Lower leg skin (tissue), 4 donors: ENCODE measurements around the gene MAU2. TPM values are rescaled to one million over a fixed set of nuclear protein-coding genes. Genes with fewer than 3 reads are reported as not detected.
"Not testable (repeated sequence)": the region's sequence is repeated elsewhere in the genome, so short reads cannot be mapped to it uniquely, and the experiment has no call there.

Experiments used
- DNase-seq, 2 donors: peaks; one replicate each; pipeline ENCODE4 v3.0.0-alpha.2; 2019; ENCODE audit warnings: low spot score in 2 of 2
- H3K4me3 ChIP-seq: fragments of 200-600 bp; sonication (generic); 2 replicates; pipeline ENCODE4 v1.5.1; 2017; ENCODE audit warnings: mild to moderate bottlenecking, low read depth; ENCODE audit not compliant: poor library complexity, severe bottlenecking
- CTCF ChIP-seq, 3 donors: fragments of 450-650 bp; IDR thresholded peaks; one replicate each; pipeline ENCODE4 v1.5.1; 2016; ENCODE audit warnings: antibody characterized with exemption in 3 of 3, mild to moderate bottlenecking in 3 of 3, moderate library complexity in 2 of 3
- POLR2A ChIP-seq, 2 donors: fragments of 450-650 bp; IDR thresholded peaks; one replicate each; pipeline ENCODE4 v1.6.1; 2016 to 2017; ENCODE audit warnings: antibody characterized with exemption in 2 of 2, mild to moderate bottlenecking in 1 of 2, moderate library complexity in 1 of 2
- WGBS, 2 donors: methylation state at CpG; one replicate each; pipeline ENCODE4 v1.1.5; 2018; 5-methylcytosine and 5-hydroxymethylcytosine counted together
- intact Hi-C: fragments of 100-400 bp; cut with DNase I; formaldehyde crosslinking; loops from one replicate; pipeline ENCODE4 v1.15.0; 2023; ENCODE audit warnings: low total_unique reads
- total RNA-seq, 4 donors: library from RNA; depleted of rRNA; stranded (reverse); fragments of >200 nt; gene quantifications; one replicate each; pipeline ENCODE4 v1.1.0, GENCODE V29; 2016

Gene MAU2
- total RNA-seq, 4 donors from 2014 or later, result 57.5 to 100 (median 69.8) TPM

- no peak for TF ChIP-seq POLR2A (IDR thresholded peaks at IDR 0.05)
- no peak for DNase-seq
- no peak overlapping the region for H3K4me3 ChIP-seq
- intact Hi-C loops, result no loop called here
- 91% methylated on average over 5 to 6 of the region's 7 CpGs for WGBS, 2 donors
Measured at GRCh38 chr19:19349365-19349764, 28.7 kb downstream of the MAU2 start.

GRCh38 chr19:19350756-19351155 is 30.1 kb downstream of the MAU2 start:
- H3K4me3 ChIP-seq, intact Hi-C loops, DNase-seq: not testable (repeated sequence)
- WGBS, 2 donors, result 95 to 98% methylated on average over 7 to 8 of the region's 8 CpGs

GRCh38 chr19:19352823-19353222 is 32.2 kb downstream of the MAU2 start:
- WGBS, 2 donors, result 95 to 97% methylated on average over 8 of the region's 8 CpGs
- H3K4me3 ChIP-seq, result no peak overlapping the region
- TF ChIP-seq CTCF (IDR thresholded peaks at IDR 0.05) (no peak), POLR2A (IDR thresholded peaks at IDR 0.05) (no peak)
- intact Hi-C loops, result no loop called here
- DNase-seq, result no peak

GRCh38 chr19:19354007-19354406 is 33.4 kb downstream of the MAU2 start:
- TF ChIP-seq CTCF (IDR thresholded peaks at IDR 0.05), result no peak
- TF ChIP-seq POLR2A (IDR thresholded peaks at IDR 0.05), result no peak
- DNase-seq, result no peak
- intact Hi-C loops, result no loop called here
- H3K4me3 ChIP-seq, result no peak overlapping the region
- 91 to 93% methylated on average over 5 of the region's 5 CpGs for WGBS, 2 donors

GRCh38 chr19:19354932-19355331 is 34.3 kb downstream of the MAU2 start:
- 92 to 97% methylated on average over 6 to 11 of the region's 11 CpGs for WGBS, 2 donors

GRCh38 chr19:19355606-19356139 is 35.0 kb downstream of the MAU2 start:
- TF ChIP-seq CTCF (IDR thresholded peaks at IDR 0.05) (no peak), POLR2A (IDR thresholded peaks at IDR 0.05) (no peak)
- intact Hi-C loops, result no loop called here

More at GRCh38 chr19:19354932-19355331, 34.3 kb downstream of the MAU2 start:
- DNase-seq, result no peak
- intact Hi-C loops, result no loop called here
- H3K4me3 ChIP-seq, result no peak overlapping the region
- TF ChIP-seq CTCF (IDR thresholded peaks at IDR 0.05) (no peak), POLR2A (IDR thresholded peaks at IDR 0.05) (no peak)

GRCh38 chr19:19356500-19356899 is 35.9 kb downstream of the MAU2 start:
- no peak for DNase-seq
- TF ChIP-seq POLR2A (IDR thresholded peaks at IDR 0.05), result no peak
- no peak for TF ChIP-seq CTCF (IDR thresholded peaks at IDR 0.05)
- 90 to 92% methylated on average over 11 of the region's 11 CpGs for WGBS, 2 donors
- intact Hi-C loops, result no loop called here
- no peak overlapping the region for H3K4me3 ChIP-seq

More at GRCh38 chr19:19355606-19356139, 35.0 kb downstream of the MAU2 start:
- no peak overlapping the region for H3K4me3 ChIP-seq
- no peak for DNase-seq
- whole genome bisulfite sequencing, 2 donors, result 83% methylated on average over 17 of the region's 18 CpGs
